Activated T-cell treated with anti-CD3 and anti-CD28 coated beads, Interleukin-2, amount 50 U/mL, for 24 hours (primary cell): ENCODE measurements around the gene CD244.
"Not testable (repeated sequence)": the region's sequence is repeated elsewhere in the genome, so short reads cannot be mapped to it uniquely, and the experiment has no call there.

Source experiments
- DNase-seq: peaks from one replicate; pipeline ENCODE4 v3.0.0-alpha.2; 2020
- H3K27ac Mint-ChIP-seq: 2 replicates; pipeline ENCODE4 v1.8.0; 2020; ENCODE audit warnings: mild to moderate bottlenecking, mixed read lengths
- H3K27me3 Mint-ChIP-seq: 2 replicates; pipeline ENCODE4 v1.8.0; 2020; ENCODE audit warnings: mixed read lengths
- H3K36me3 Mint-ChIP-seq: 2 replicates; pipeline ENCODE4 v1.8.0; 2020; ENCODE audit warnings: low read depth, mixed read lengths
- H3K4me1 Mint-ChIP-seq: 2 replicates; pipeline ENCODE4 v1.8.0; 2020; ENCODE audit warnings: low read depth, mixed read lengths
- H3K4me3 Mint-ChIP-seq: 2 replicates; pipeline ENCODE4 v1.8.0; 2020; ENCODE audit warnings: mild to moderate bottlenecking, moderate library complexity, mixed read lengths
- H3K9me3 Mint-ChIP-seq: 2 replicates; pipeline ENCODE4 v1.8.0; 2020; ENCODE audit warnings: mixed read lengths

CD244 gene

GRCh38 chr1:160885042-160885441, 22.4 kb upstream of the CD244 start, which contains the start of gene ITLN1:
Gene ITLN1, minus strand, starts transcription at chr1:160885180. Its CDS starts 303 bp downstream, at chr1:160884877.
- Mint-ChIP-seq H3K4me1 (peaks cover 4% of the 10 kb centered on the region), H3K4me3 (no peak within 1 kb of the TSS), H3K27ac (no peak within 1 kb of the TSS), H3K9me3 (no peaks in the 10 kb centered on the region), H3K27me3 (peaks cover 3% of the 10 kb centered on the region), H3K36me3 (no peaks in the 10 kb centered on the region)
- no peak for DNase-seq

GRCh38 chr1:160884579-160884978, 21.9 kb upstream of the CD244 start:
- no peak overlapping the region for H3K27ac Mint-ChIP-seq
- no peak overlapping the region for H3K4me3 Mint-ChIP-seq
- H3K4me1 Mint-ChIP-seq, result peaks cover 4% of the 10 kb centered on the region

GRCh38 chr1:160883581-160884513, 21.2 kb upstream of the CD244 start:
- peaks cover 10% of the 10 kb centered on the region for H3K4me1 Mint-ChIP-seq
- no peaks in the 10 kb centered on the region for H3K36me3 Mint-ChIP-seq
- H3K4me3 Mint-ChIP-seq, result no peak overlapping the region
- DNase-seq, result no peak
- no peak overlapping the region for H3K27ac Mint-ChIP-seq
- peaks cover under 1% of the 10 kb centered on the region for H3K27me3 Mint-ChIP-seq
- H3K9me3 Mint-ChIP-seq, result no peaks in the 10 kb centered on the region

More at GRCh38 chr1:160884579-160884978, 21.9 kb upstream of the CD244 start:
- H3K9me3 Mint-ChIP-seq, result no peaks in the 10 kb centered on the region
- no peak for DNase-seq
- H3K36me3 Mint-ChIP-seq, result no peaks in the 10 kb centered on the region
- peaks cover 3% of the 10 kb centered on the region for H3K27me3 Mint-ChIP-seq

- no peak overlapping the region for H3K4me3 Mint-ChIP-seq
- no peaks in the 10 kb centered on the region for H3K27me3 Mint-ChIP-seq
- peaks cover 13% of the 10 kb centered on the region for H3K4me1 Mint-ChIP-seq
- DNase-seq, result no peak
- H3K36me3 Mint-ChIP-seq, result no peaks in the 10 kb centered on the region
- no peaks in the 10 kb centered on the region for H3K9me3 Mint-ChIP-seq
- no peak overlapping the region for H3K27ac Mint-ChIP-seq
Observed at GRCh38 chr1:160882582-160882981, 19.9 kb upstream of the CD244 start.

GRCh38 chr1:160881264-160881663, 18.6 kb upstream of the CD244 start:
- not testable (repeated sequence) for H3K27ac Mint-ChIP-seq, DNase-seq, H3K9me3 Mint-ChIP-seq, H3K4me3 Mint-ChIP-seq, H3K27me3 Mint-ChIP-seq, H3K36me3 Mint-ChIP-seq
- H3K4me1 Mint-ChIP-seq, result peaks cover 22% of the 10 kb centered on the region

GRCh38 chr1:160880216-160880615, 17.5 kb upstream of the CD244 start:
- no peak overlapping the region for H3K4me3 Mint-ChIP-seq
- no peak overlapping the region for H3K27ac Mint-ChIP-seq
- peaks cover 25% of the 10 kb centered on the region for H3K4me1 Mint-ChIP-seq
- no peaks in the 10 kb centered on the region for H3K9me3 Mint-ChIP-seq
- no peak for DNase-seq
- no peaks in the 10 kb centered on the region for H3K27me3 Mint-ChIP-seq
- no peaks in the 10 kb centered on the region for H3K36me3 Mint-ChIP-seq

GRCh38 chr1:160879056-160879455, 16.4 kb upstream of the CD244 start:
- Mint-ChIP-seq H3K4me1 (peaks cover 29% of the 10 kb centered on the region), H3K36me3 (no peaks in the 10 kb centered on the region), H3K27me3 (no peaks in the 10 kb centered on the region), H3K27ac (no peak overlapping the region), H3K9me3 (no peaks in the 10 kb centered on the region), H3K4me3 (no peak overlapping the region)
- DNase-seq, result no peak

GRCh38 chr1:160877221-160877620, 14.5 kb upstream of the CD244 start:
- Mint-ChIP-seq H3K9me3 (no peaks in the 10 kb centered on the region), H3K4me3 (no peak overlapping the region), H3K27ac (no peak overlapping the region), H3K36me3 (no peaks in the 10 kb centered on the region), H3K27me3 (no peaks in the 10 kb centered on the region), H3K4me1 (peaks cover 29% of the 10 kb centered on the region)
- no peak for DNase-seq

GRCh38 chr1:160876311-160876710, 13.6 kb upstream of the CD244 start:
- Mint-ChIP-seq H3K4me3 (no peak overlapping the region), H3K27ac (no peak overlapping the region), H3K27me3 (no peaks in the 10 kb centered on the region), H3K4me1 (peaks cover 29% of the 10 kb centered on the region), H3K9me3 (no peaks in the 10 kb centered on the region), H3K36me3 (no peaks in the 10 kb centered on the region)
- no peak for DNase-seq

- peaks cover 29% of the 10 kb centered on the region for H3K4me1 Mint-ChIP-seq
- not testable (repeated sequence) for H3K27ac Mint-ChIP-seq, H3K36me3 Mint-ChIP-seq
Observed at GRCh38 chr1:160875591-160875990, 12.9 kb upstream of the CD244 start.

GRCh38 chr1:160874935-160875334, 12.2 kb upstream of the CD244 start:
- H3K4me3 Mint-ChIP-seq, result no peak overlapping the region
- H3K9me3 Mint-ChIP-seq, result no peaks in the 10 kb centered on the region
- H3K27me3 Mint-ChIP-seq, result no peaks in the 10 kb centered on the region
- H3K36me3 Mint-ChIP-seq, result no peaks in the 10 kb centered on the region
- peaks cover 29% of the 10 kb centered on the region for H3K4me1 Mint-ChIP-seq
- no peak overlapping the region for H3K27ac Mint-ChIP-seq
- no peak for DNase-seq

More at GRCh38 chr1:160875591-160875990, 12.9 kb upstream of the CD244 start:
- not testable (repeated sequence) for H3K4me3 Mint-ChIP-seq, H3K27me3 Mint-ChIP-seq, DNase-seq, H3K9me3 Mint-ChIP-seq

GRCh38 chr1:160868141-160868540, 5.5 kb upstream of the CD244 start:
- H3K27me3 Mint-ChIP-seq, result no peaks in the 10 kb centered on the region
- H3K9me3 Mint-ChIP-seq, result no peaks in the 10 kb centered on the region
- no peak for DNase-seq
- H3K4me1 Mint-ChIP-seq, result peaks cover 16% of the 10 kb centered on the region
- H3K36me3 Mint-ChIP-seq, result no peaks in the 10 kb centered on the region
- H3K27ac Mint-ChIP-seq, result no peak overlapping the region
- H3K4me3 Mint-ChIP-seq, result no peak overlapping the region

- H3K27me3 Mint-ChIP-seq, H3K4me3 Mint-ChIP-seq, DNase-seq, H3K36me3 Mint-ChIP-seq, H3K27ac Mint-ChIP-seq, H3K9me3 Mint-ChIP-seq: not testable (repeated sequence)
- peaks cover 21% of the 10 kb centered on the region for H3K4me1 Mint-ChIP-seq
Observed at GRCh38 chr1:160867651-160868050, 5.0 kb upstream of the CD244 start.

GRCh38 chr1:160866695-160867260, 4.1 kb upstream of the CD244 start:
- Mint-ChIP-seq H3K9me3 (no peaks in the 10 kb centered on the region), H3K36me3 (no peaks in the 10 kb centered on the region), H3K27ac (no peak overlapping the region), H3K4me1 (peaks cover 29% of the 10 kb centered on the region), H3K4me3 (no peak overlapping the region), H3K27me3 (no peaks in the 10 kb centered on the region)
- DNase-seq, result no peak
